Measurements from ENCODE around the gene SND1.
"Not testable (repeated sequence)": the region's sequence is repeated elsewhere in the genome, so short reads cannot be mapped to it uniquely, and the experiment has no call there.

The SND1 gene

GRCh38 chr7:127888411-127888810 is 236.4 kb downstream of the SND1 start:
- DNase-seq (ENCODE audit: low read depth, low spot score) = no peak

- no peak for DNase-seq (ENCODE audit: low read depth, low spot score)
Observed at GRCh38 chr7:127888825-127889224, 236.8 kb downstream of the SND1 start.

- DNase-seq (ENCODE audit: low read depth, low spot score) = no peak
Observed at GRCh38 chr7:127889677-127890076, 237.7 kb downstream of the SND1 start.

GRCh38 chr7:127890726-127891125 is 238.7 kb downstream of the SND1 start:
- no peak for DNase-seq (ENCODE audit: low read depth, low spot score)

- no peak for DNase-seq (ENCODE audit: low read depth, low spot score)
Observed at GRCh38 chr7:127891144-127891543, 239.2 kb downstream of the SND1 start.

GRCh38 chr7:127891854-127892438 is 240.0 kb downstream of the SND1 start:
- DNase-seq (ENCODE audit: low read depth, low spot score) = no peak

GRCh38 chr7:127892488-127893314 is 240.7 kb downstream of the SND1 start:
- DNase-seq (ENCODE audit: low read depth, low spot score) = no peak

- no peak for DNase-seq (ENCODE audit: low read depth, low spot score)
Observed at GRCh38 chr7:127893547-127893946, 241.6 kb downstream of the SND1 start.

- DNase-seq (ENCODE audit: low read depth, low spot score) = no peak
Observed at GRCh38 chr7:127894588-127894987, 242.6 kb downstream of the SND1 start.

GRCh38 chr7:127895360-127895759 is 243.4 kb downstream of the SND1 start:
- no peak for DNase-seq (ENCODE audit: low read depth, low spot score)

- DNase-seq (ENCODE audit: low read depth, low spot score) = no peak
Observed at GRCh38 chr7:127895814-127896280, 243.9 kb downstream of the SND1 start.

GRCh38 chr7:127896659-127897058 is 244.7 kb downstream of the SND1 start:
- DNase-seq (ENCODE audit: low read depth, low spot score) = no peak

GRCh38 chr7:127897704-127898454 is 245.9 kb downstream of the SND1 start:
- DNase-seq (ENCODE audit: low read depth, low spot score) = no peak

- no peak for DNase-seq (ENCODE audit: low read depth, low spot score)
Observed at GRCh38 chr7:127899411-127899810, 247.4 kb downstream of the SND1 start.

- DNase-seq (ENCODE audit: low read depth, low spot score) = no peak
Observed at GRCh38 chr7:127900141-127900540, 248.1 kb downstream of the SND1 start.

- no peak for DNase-seq (ENCODE audit: low read depth, low spot score)
Observed at GRCh38 chr7:127900732-127901685, 249.0 kb downstream of the SND1 start.

GRCh38 chr7:127901895-127902703 is 250.1 kb downstream of the SND1 start:
- DNase-seq (ENCODE audit: low read depth, low spot score) = no peak

GRCh38 chr7:127902753-127903152 is 250.8 kb downstream of the SND1 start:
- DNase-seq (ENCODE audit: low read depth, low spot score) = not testable (repeated sequence)

GRCh38 chr7:127903892-127904669 is 252.1 kb downstream of the SND1 start:
- DNase-seq (ENCODE audit: low read depth, low spot score) = no peak

- DNase-seq (ENCODE audit: low read depth, low spot score) = no peak
Observed at GRCh38 chr7:127904670-127904985, 252.6 kb downstream of the SND1 start.

Data from activated naive CD8-positive, alpha-beta T cell treated with anti-CD3 and anti-CD28 coated beads, Interleukin-2, amount 50 U/mL, for 16 hours (primary cell).